GM12873 (cell line): ENCODE data around the gene TMOD3.

ENCODE experiments used
- CTCF ChIP-seq: IDR thresholded peaks from 2 replicates; pipeline ENCODE4 v1.5.1; 2012; ENCODE audit warnings: low read depth, mild to moderate bottlenecking, moderate library complexity, low read length, control low read depth; ENCODE audit not compliant: insufficient read depth; ENCODE audit errors: missing control alignments

Gene TMOD3

GRCh38 chr15:51931016-51931415 lies 101.6 kb downstream of the TMOD3 start:
- no peak for TF ChIP-seq CTCF

GRCh38 chr15:51931638-51932037 lies 102.2 kb downstream of the TMOD3 start:
- TF ChIP-seq CTCF: no peak

- TF ChIP-seq CTCF: no peak
These were observed 102.7 kb downstream of the TMOD3 start for GRCh38 chr15:51932161-51932560.

GRCh38 chr15:51935466-51936104 lies 106.1 kb downstream of the TMOD3 start:
- TF ChIP-seq CTCF: no peak

GRCh38 chr15:51936105-51936478 lies 106.6 kb downstream of the TMOD3 start:
- no peak for TF ChIP-seq CTCF

GRCh38 chr15:51938286-51938685 lies 108.8 kb downstream of the TMOD3 start:
- TF ChIP-seq CTCF: no peak

- TF ChIP-seq CTCF: no peak
These were observed 109.8 kb downstream of the TMOD3 start for GRCh38 chr15:51939216-51939615.
